ENCODE results near the gene ARSK. TPM values are rescaled to one million over a fixed set of nuclear protein-coding genes. Genes with fewer than 3 reads are reported as not detected.

The ARSK gene
- total RNA-seq, 1 experiment from 2014 or later: 8.5 TPM

- H3K79me1 ChIP-seq (ENCODE audit: insufficient read depth, low read depth, low read length, poor library complexity, severe bottlenecking): no peaks in the 10 kb centered on the region
Measured at GRCh38 chr5:95583992-95584391, 29.1 kb downstream of the ARSK start.

More at GRCh38 chr5:95583992-95584391, 29.1 kb downstream of the ARSK start:
- Histone ChIP-seq H4K20me1 (ENCODE audit: control insufficient read depth, insufficient read depth, insufficient read length) (no peaks in the 10 kb centered on the region), H2BK20ac (ENCODE audit: low read depth, low read length, poor library complexity, severe bottlenecking) (no peak overlapping the region), H4K8ac (replicated peaks; ENCODE audit: insufficient read length, low read depth, low read length) (no peak overlapping the region), H2AFZ (ENCODE audit: low read length) (no peak overlapping the region), H2AK5ac (ENCODE audit: insufficient read length, low read length) (no peak overlapping the region), H3K4ac (ENCODE audit: low read depth, low read length) (no peak overlapping the region), H3K79me2 (ENCODE audit: insufficient read depth, low read length) (no peaks in the 10 kb centered on the region), H3K4me2 (ENCODE audit: insufficient read depth, insufficient read length, low read length) (no peak overlapping the region), H3K9ac (ENCODE audit: extremely low read depth, insufficient read length, low read length) (no peak overlapping the region), H3T11ph (ENCODE audit: low read length) (no peak overlapping the region), H4K91ac (ENCODE audit: insufficient read length, low read depth, low read length) (no peak overlapping the region), H3K27me3 (ENCODE audit: insufficient read depth, low read length) (no peaks in the 10 kb centered on the region), H3K56ac (ENCODE audit: insufficient read length, low read depth, low read length) (no peak overlapping the region), H2BK120ac (ENCODE audit: low read depth, low read length, poor library complexity, severe bottlenecking) (no peak overlapping the region), H4K5ac (ENCODE audit: insufficient read length, low read depth, low read length) (no peak overlapping the region), H3K27ac (ENCODE audit: insufficient read length, low read depth, low read length) (no peak overlapping the region), H3K4me1 (ENCODE audit: insufficient read depth, low read length) (no peaks in the 10 kb centered on the region), H2BK12ac (ENCODE audit: insufficient read length, low read depth, low read length) (no peak overlapping the region), H3K23me2 (ENCODE audit: insufficient read length, low read depth, low read length, poor library complexity, severe bottlenecking) (no peaks in the 10 kb centered on the region), H3K9me3 (ENCODE audit: control insufficient read depth, low read depth, low read length) (no peaks in the 10 kb centered on the region), H2BK15ac (ENCODE audit: low read depth, low read length) (no peak overlapping the region), H3K23ac (ENCODE audit: insufficient read length, low read depth, low read length) (no peak overlapping the region), H3K14ac (ENCODE audit: insufficient read depth, low read length) (no peak overlapping the region), H2BK5ac (ENCODE audit: insufficient read length, low read length) (no peak overlapping the region), H3K18ac (ENCODE audit: insufficient read length, low read depth, low read length) (no peak overlapping the region)
- no CpG with 5 or more reads among the region's 1 CpG for WGBS (ENCODE audit: extremely low coverage, insufficient read length, low lambda C conversion rate)
- TF ChIP-seq CTCF (conservative IDR thresholded peaks at IDR 0.05): no peak
- Mint-ChIP-seq H3K27ac (no peak overlapping the region), H3K27me3 (ENCODE audit: low read depth) (no peaks in the 10 kb centered on the region), H3K4me1 (no peaks in the 10 kb centered on the region), H3K36me3 (ENCODE audit: insufficient read depth in 1 of 3, low read depth in 3 of 3) (peaks cover 0 to 5% (median 3%) of the 10 kb centered on the region in 3 experiments; a peak in 2 of 7 replicates), H3K4me3 (no peak overlapping the region), H3K9me3 (no peaks in the 10 kb centered on the region; a peak in 1 of 5 replicates)
- no peak for DNase-seq

All from H9 (cell line).